Measurements from ENCODE around the gene CDH23. TPM values are rescaled to one million over a fixed set of nuclear protein-coding genes. Genes with fewer than 3 reads are reported as not detected.

CDH23 gene
- total and polyA plus RNA-seq, 2 of the 8 experiments (the other 6 are each of a cell fraction or from before 2014, with no cell fraction given) = 1.9 to 4.9 TPM

GRCh38 chr10:71461457-71461856 is 64.7 kb downstream of the CDH23 start:
- no peak overlapping the region for H2BK5ac ChIP-seq (ENCODE audit: low read depth, low read length)
- no peak overlapping the region for H2BK12ac ChIP-seq (ENCODE audit: low read depth, low read length)
- WGBS, 2 experiments (ENCODE audit: extremely low coverage in 1 of 2, insufficient coverage in 1 of 2, insufficient read length in 1 of 2, insufficient replicate concordance in 2 of 2, low coverage in 1 of 2, low lambda C conversion rate in 2 of 2, missing lambda C conversion rate in 1 of 2) = 88% methylated on average over 13 of the region's 13 CpGs; no CpG with 5 or more reads in 1 of the 2 experiments
- no peaks in the 10 kb centered on the region for H3K27me3 ChIP-seq (replicated peaks in 1 of 4; ENCODE audit: control insufficient read depth in 3 of 4, extremely low read depth in 1 of 4, insufficient read depth in 3 of 4, low read length in 3 of 4)
- FAIRE-seq (no peak), DNase-seq (ENCODE audit: low read depth in 1 of 2, low spot score in 2 of 2) (no peak)
- POLR2A ChIA-PET (ENCODE audit: partially characterized antibody) = no interaction called here
- H3K79me2 ChIP-seq (ENCODE audit: control insufficient read depth in 1 of 2, insufficient read depth in 2 of 2, low read length in 2 of 2) = no peaks in the 10 kb centered on the region
- no peaks in the 10 kb centered on the region for H3K36me3 ChIP-seq (ENCODE audit: control insufficient read depth in 2 of 4, insufficient read depth in 4 of 4, low read length in 3 of 4)
- H2BK20ac ChIP-seq (ENCODE audit: low read length) = no peak overlapping the region
- H3K79me1 ChIP-seq (ENCODE audit: low read depth, low read length) = no peaks in the 10 kb centered on the region
- peaks cover 0 to 2% (median 0%) of the 10 kb centered on the region in 4 experiments; a peak in 1 of 7 replicates for H3K4me1 ChIP-seq (replicated peaks in 1 of 4; ENCODE audit: control insufficient read depth in 3 of 4, insufficient read depth in 4 of 4, low read length in 3 of 4)
- no peak overlapping the region for H2AK5ac ChIP-seq (ENCODE audit: low read depth, low read length)
- no peak overlapping the region for H3K23ac ChIP-seq (ENCODE audit: insufficient read length)
- no peak overlapping the region for H3K4me2 ChIP-seq (ENCODE audit: insufficient read depth in 1 of 2, low read depth in 2 of 2, low read length in 2 of 2)
- H4K91ac ChIP-seq (replicated peaks; ENCODE audit: insufficient read length, low read length) = no peak overlapping the region
- no peak overlapping the region for H3K18ac ChIP-seq (ENCODE audit: extremely low read depth, low read length)
- no peak overlapping the region for H3K27ac ChIP-seq (ENCODE audit: low read depth, low read length)
- no peak overlapping the region for H4K8ac ChIP-seq (ENCODE audit: extremely low read depth, insufficient read depth, low read length)
- no peak overlapping the region for H3K4me3 ChIP-seq (ENCODE audit: extremely low read depth in 1 of 4, insufficient read depth in 2 of 4, low read depth in 3 of 4, low read length in 4 of 4)
- no peak overlapping the region for H3K9ac ChIP-seq (replicated peaks in 1 of 4; ENCODE audit: extremely low read depth in 1 of 4, low read depth in 3 of 4, low read length in 3 of 4)
- no peak overlapping the region for H4K5ac ChIP-seq (ENCODE audit: insufficient read length, low read depth, low read length)
- CTCF ChIA-PET (ENCODE audit: partially characterized antibody) = interaction anchor here (0.7 to 1.8 kb wide), 4 partner anchors 21 to 146 kb away, joined by 3 to 4 read pairs (median 3); no protein-coding TSS in a partner anchor
- no peak overlapping the region for H2AFZ ChIP-seq (ENCODE audit: low read length)
- no peak overlapping the region for H2BK15ac ChIP-seq (ENCODE audit: low read length)
- peaks cover 3% of the 10 kb centered on the region; the same call in 1 of the 2 replicates for H3K23me2 ChIP-seq (ENCODE audit: low read depth, low read length)
- H3K4ac ChIP-seq (replicated peaks; ENCODE audit: insufficient read length, low read depth, low read length) = no peak overlapping the region
- no peak overlapping the region for H3K56ac ChIP-seq (replicated peaks; ENCODE audit: insufficient read length, low read depth, low read length)
- no peak overlapping the region for H2BK120ac ChIP-seq (replicated peaks; ENCODE audit: low read depth, low read length)
- H3K9me3 ChIP-seq (ENCODE audit: insufficient read depth in 2 of 2, low read depth in 1 of 2, low read length in 1 of 2) = no peaks in the 10 kb centered on the region
- H3K14ac ChIP-seq (ENCODE audit: insufficient read length) = no peak overlapping the region
- peaks cover 2 to 3% of the 10 kb centered on the region in 2 experiments for H4K20me1 ChIP-seq (replicated peaks in 1 of 2; ENCODE audit: control insufficient read depth in 1 of 2, insufficient read depth in 2 of 2, low read length in 2 of 2)
- TF ChIP-seq PHF8 (conservative IDR thresholded peaks at IDR 0.05; ENCODE audit: low read depth, low read length) (no peak), SP2 (IDR thresholded peaks at IDR 0.05; ENCODE audit: low read length) (no peak), NANOG (IDR thresholded peaks at IDR 0.05; ENCODE audit: insufficient read depth, low read depth, low read length, poor library complexity, severe bottlenecking) (no peak), KDM4A (IDR thresholded peaks at IDR 0.05; ENCODE audit: low read depth, low read length, severe bottlenecking) (no peak), EGR1 (IDR thresholded peaks at IDR 0.05; ENCODE audit: borderline replicate concordance, low read depth, low read length) (no peak), SP4 (IDR thresholded peaks at IDR 0.05; ENCODE audit: low read length) (no peak), GABPA (IDR thresholded peaks at IDR 0.05; ENCODE audit: borderline replicate concordance, insufficient read depth, low read length) (no peak)
- TF ChIP-seq, protein P1, sequence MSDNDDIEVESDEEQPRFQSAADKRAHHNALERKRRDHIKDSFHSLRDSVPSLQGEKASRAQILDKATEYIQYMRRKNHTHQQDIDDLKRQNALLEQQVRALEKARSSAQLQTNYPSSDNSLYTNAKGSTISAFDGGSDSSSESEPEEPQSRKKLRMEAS (IDR thresholded peaks at IDR 0.05) = no peak
- TF ChIP-seq, protein P2, sequence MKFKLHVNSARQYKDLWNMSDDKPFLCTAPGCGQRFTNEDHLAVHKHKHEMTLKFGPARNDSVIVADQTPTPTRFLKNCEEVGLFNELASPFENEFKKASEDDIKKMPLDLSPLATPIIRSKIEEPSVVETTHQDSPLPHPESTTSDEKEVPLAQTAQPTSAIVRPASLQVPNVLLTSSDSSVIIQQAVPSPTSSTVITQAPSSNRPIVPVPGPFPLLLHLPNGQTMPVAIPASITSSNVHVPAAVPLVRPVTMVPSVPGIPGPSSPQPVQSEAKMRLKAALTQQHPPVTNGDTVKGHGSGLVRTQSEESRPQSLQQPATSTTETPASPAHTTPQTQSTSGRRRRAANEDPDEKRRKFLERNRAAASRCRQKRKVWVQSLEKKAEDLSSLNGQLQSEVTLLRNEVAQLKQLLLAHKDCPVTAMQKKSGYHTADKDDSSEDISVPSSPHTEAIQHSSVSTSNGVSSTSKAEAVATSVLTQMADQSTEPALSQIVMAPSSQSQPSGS (IDR thresholded peaks at IDR 0.05; ENCODE audit: low read length) = no peak
